ENCODE results near the gene DTNA. TPM values are rescaled to one million over a fixed set of nuclear protein-coding genes. Genes with fewer than 3 reads are reported as not detected.

Gene DTNA
- total and polyA plus RNA-seq, 2 of the 8 experiments (the other 6 are each of a cell fraction or from before 2014, with no cell fraction given), result 30.2 to 32.7 TPM

- CTCF ChIA-PET (ENCODE audit: partially characterized antibody), result interaction anchor here (1.4 kb wide), 1 partner anchor 22 kb away, joined by 3 read pairs; no protein-coding TSS in a partner anchor
- no peak overlapping the region for H3K27ac ChIP-seq (ENCODE audit: low read depth, low read length)
- WGBS, 2 experiments (ENCODE audit: extremely low coverage in 1 of 2, insufficient coverage in 1 of 2, insufficient read length in 1 of 2, insufficient replicate concordance in 2 of 2, low coverage in 1 of 2, low lambda C conversion rate in 2 of 2, missing lambda C conversion rate in 1 of 2), result 90% methylated on average over 5 of the region's 5 CpGs; no CpG with 5 or more reads in 1 of the 2 experiments
- no peak overlapping the region for H3K4ac ChIP-seq (replicated peaks; ENCODE audit: insufficient read length, low read depth, low read length)
- no peaks in the 10 kb centered on the region for H3K79me2 ChIP-seq (ENCODE audit: control insufficient read depth in 1 of 2, insufficient read depth in 2 of 2, low read length in 2 of 2)
- no peaks in the 10 kb centered on the region for H4K20me1 ChIP-seq (replicated peaks in 1 of 2; ENCODE audit: control insufficient read depth in 1 of 2, insufficient read depth in 2 of 2, low read length in 2 of 2)
- POLR2A ChIA-PET (ENCODE audit: partially characterized antibody), result interaction anchor here (0.9 kb wide), 1 partner anchor 16 kb away, joined by 3 read pairs; no protein-coding TSS in a partner anchor
- no peak overlapping the region for H3K4me3 ChIP-seq (ENCODE audit: extremely low read depth in 1 of 4, insufficient read depth in 2 of 4, low read depth in 3 of 4, low read length in 4 of 4)
- H4K8ac ChIP-seq (ENCODE audit: extremely low read depth, insufficient read depth, low read length), result no peak overlapping the region
- H4K5ac ChIP-seq (ENCODE audit: insufficient read length, low read depth, low read length), result no peak overlapping the region
- no peak overlapping the region for H2BK120ac ChIP-seq (replicated peaks; ENCODE audit: low read depth, low read length)
- H3K4me2 ChIP-seq (ENCODE audit: insufficient read depth in 1 of 2, low read depth in 2 of 2, low read length in 2 of 2), result no peak overlapping the region
- no peaks in the 10 kb centered on the region for H3K36me3 ChIP-seq (ENCODE audit: control insufficient read depth in 2 of 4, insufficient read depth in 4 of 4, low read length in 3 of 4)
- H3K79me1 ChIP-seq (ENCODE audit: low read depth, low read length), result no peaks in the 10 kb centered on the region
- no peak overlapping the region for H2AK5ac ChIP-seq (ENCODE audit: low read depth, low read length)
- peaks cover 0 to 1% (median 0%) of the 10 kb centered on the region in 4 experiments; a peak in 1 of 7 replicates for H3K27me3 ChIP-seq (replicated peaks in 1 of 4; ENCODE audit: control insufficient read depth in 3 of 4, extremely low read depth in 1 of 4, insufficient read depth in 3 of 4, low read length in 3 of 4)
- no peak overlapping the region for H3K18ac ChIP-seq (ENCODE audit: extremely low read depth, low read length)
- no peak overlapping the region for H2BK20ac ChIP-seq (ENCODE audit: low read length)
- H3K23me2 ChIP-seq (ENCODE audit: low read depth, low read length), result no peaks in the 10 kb centered on the region
- no peak overlapping the region for H3K56ac ChIP-seq (replicated peaks; ENCODE audit: insufficient read length, low read depth, low read length)
- H2AFZ ChIP-seq (ENCODE audit: low read length), result no peak overlapping the region
- no peak overlapping the region for H2BK15ac ChIP-seq (ENCODE audit: low read length)
- no peak overlapping the region for H3K23ac ChIP-seq (ENCODE audit: insufficient read length)
- H2BK5ac ChIP-seq (ENCODE audit: low read depth, low read length), result no peak overlapping the region
- no peak overlapping the region for H2BK12ac ChIP-seq (ENCODE audit: low read depth, low read length)
- no peak overlapping the region for H3K14ac ChIP-seq (ENCODE audit: insufficient read length)
- DNase-seq (ENCODE audit: low read depth in 1 of 2, low spot score in 2 of 2), result no peak
- H3K9me3 ChIP-seq (ENCODE audit: insufficient read depth in 2 of 2, low read depth in 1 of 2, low read length in 1 of 2), result peaks cover 2 to 4% of the 10 kb centered on the region in 2 experiments; a peak in 2 of 4 replicates
- H4K91ac ChIP-seq (replicated peaks; ENCODE audit: insufficient read length, low read length), result no peak overlapping the region
- no peak overlapping the region for H3K9ac ChIP-seq (replicated peaks in 1 of 4; ENCODE audit: extremely low read depth in 1 of 4, low read depth in 3 of 4, low read length in 3 of 4)
- no peak for FAIRE-seq
- no peaks in the 10 kb centered on the region for H3K4me1 ChIP-seq (replicated peaks in 1 of 4; ENCODE audit: control insufficient read depth in 3 of 4, insufficient read depth in 4 of 4, low read length in 3 of 4)
- TF ChIP-seq NANOG (IDR thresholded peaks at IDR 0.05; ENCODE audit: insufficient read depth, low read depth, low read length, poor library complexity, severe bottlenecking) (no peak), MAX (IDR thresholded peaks at IDR 0.05) (no peak), MAFK (IDR thresholded peaks at IDR 0.05; ENCODE audit: low read depth, low read length) (no peak), SUZ12 (IDR thresholded peaks at IDR 0.05; ENCODE audit: low read length) (no peak), HDAC2 (IDR thresholded peaks at IDR 0.05; ENCODE audit: borderline replicate concordance in 1 of 2, low read depth in 2 of 2, low read length in 2 of 2) (no peak), SP4 (IDR thresholded peaks at IDR 0.05; ENCODE audit: low read length) (no peak), CHD1 (IDR thresholded peaks at IDR 0.05; ENCODE audit: low read depth, low read length) (no peak), CHD2 (IDR thresholded peaks at IDR 0.05; ENCODE audit: low read length) (no peak), RFX5 (IDR thresholded peaks at IDR 0.05; ENCODE audit: borderline replicate concordance, low read depth, low read length) (no peak), RNF2 (IDR thresholded peaks at IDR 0.05; ENCODE audit: borderline replicate concordance, low read depth, low read length, missing control alignments, poor library complexity, severe bottlenecking) (no peak), ATF3 (IDR thresholded peaks at IDR 0.05; ENCODE audit: insufficient read depth, low read depth, low read length) (no peak)
Measured at GRCh38 chr18:34844732-34845459, 134.8 kb downstream of the DTNA start.
